ENCODE measurements around the gene SPINK4. TPM values are rescaled to one million over a fixed set of nuclear protein-coding genes. Genes with fewer than 3 reads are reported as not detected.
A peak's percentile ranks its signal among the peaks of the same experiment; 100 is the strongest.

The SPINK4 gene
- total RNA-seq, 1 experiment from 2014 or later, result not detected

DNA sequence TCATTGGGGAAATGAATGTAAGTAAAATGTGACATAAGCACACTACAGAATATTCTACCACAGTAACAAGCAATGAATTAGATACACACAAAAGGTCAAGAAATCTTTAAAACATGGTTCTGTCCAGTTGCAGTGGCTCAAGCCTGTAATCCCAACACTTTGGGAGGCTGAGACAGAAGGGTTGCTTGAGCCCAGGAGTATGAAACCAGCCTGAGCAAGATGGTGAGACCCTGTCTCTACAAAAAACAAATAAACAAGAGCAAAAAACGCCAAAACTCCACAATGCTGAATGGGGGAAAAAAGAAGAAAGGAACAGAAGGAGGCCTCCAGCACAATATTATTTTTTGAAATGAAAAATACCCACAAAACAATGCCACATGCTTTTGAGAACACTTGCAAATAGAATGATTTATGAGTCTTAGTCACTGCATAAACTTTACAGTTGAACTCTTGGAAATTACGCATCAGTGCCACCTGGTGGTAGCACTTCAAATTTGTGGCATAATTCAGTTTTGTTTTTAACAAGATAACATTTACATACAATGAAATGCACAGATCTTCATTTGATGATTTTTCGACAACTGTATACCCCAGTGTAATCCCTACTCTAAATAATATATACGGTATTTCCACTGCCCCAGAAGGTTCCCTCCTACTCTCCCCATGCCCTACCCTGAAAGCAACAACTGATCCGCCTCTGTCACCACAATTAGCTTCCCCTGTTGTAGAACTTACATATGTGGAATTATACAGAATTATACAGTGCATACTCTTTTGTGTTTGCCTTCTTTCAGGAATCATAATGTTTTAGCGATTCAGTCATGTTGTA lies 14.4 kb upstream of the SPINK4 start:
- H3K27me3 ChIP-seq (ENCODE audit: insufficient read depth, low read length), result no peaks in the 10 kb centered on the region
- ATAC-seq, result no peak
- peak overlapping the region; percentile 86 for H2AFZ ChIP-seq (ENCODE audit: low read depth, low read length, poor library complexity, severe bottlenecking)
- no peaks in the 10 kb centered on the region for H3K36me3 ChIP-seq (ENCODE audit: control insufficient read depth in 1 of 2, insufficient read depth in 2 of 2, low read length in 2 of 2)
- no peak overlapping the region for H3K9ac ChIP-seq (ENCODE audit: low read length)
- no peaks in the 10 kb centered on the region for H3K9me3 ChIP-seq (ENCODE audit: control insufficient read depth in 1 of 2, insufficient read depth in 1 of 2, low read depth in 1 of 2, low read length in 2 of 2)
- no peaks in the 10 kb centered on the region for H4K20me1 ChIP-seq (ENCODE audit: insufficient read depth)
- peaks cover 17 to 26% of the 10 kb centered on the region in 2 experiments for H3K4me1 ChIP-seq (ENCODE audit: control insufficient read depth in 1 of 2, insufficient read depth in 2 of 2, low read length in 2 of 2)
- intact Hi-C loops (cut with micrococcal nuclease), result loop anchor here (1.0 to 10.0 kb wide), 3 partner anchors 55 to 641 kb away; no protein-coding TSS in a partner anchor
- no TSS peak for BruUV-seq (replicated peaks)
- no peak overlapping the region for H3K27ac ChIP-seq (ENCODE audit: low read depth, low read length)
- peak; percentile 68 for DNase-seq (ENCODE audit: low read depth, low spot score)
- H3K79me2 ChIP-seq (ENCODE audit: insufficient read depth, low read length), result no peaks in the 10 kb centered on the region
- H3K4me2 ChIP-seq (ENCODE audit: low read length), result peak overlapping the region; percentile 9; the same call in 1 of the 2 replicates
- TF ChIP-seq YY1 (IDR thresholded peaks at IDR 0.05; ENCODE audit: extremely low read depth, insufficient replicate concordance, low read depth, low read length), result no peak
- TF ChIP-seq EZH2phosphoT487 (IDR thresholded peaks at IDR 0.05; ENCODE audit: borderline replicate concordance), result no peak
- TF ChIP-seq CTCF (IDR thresholded peaks at IDR 0.05 in 2 of 3, conservative IDR thresholded peaks at IDR 0.05 in 1 of 3; ENCODE audit: borderline replicate concordance in 1 of 3, insufficient read depth in 1 of 3, low read depth in 2 of 3, low read length in 2 of 3), result peak in 2 of 3 experiments; percentile 54 to 77; a peak in 4 of 6 replicates
- CTCF ChIA-PET, result interaction anchor here (0.8 to 2.0 kb wide), 11 partner anchors 9 to 644 kb away, joined by 3 to 6 read pairs (median 4); no protein-coding TSS in a partner anchor
- POLR2A ChIA-PET, result interaction anchor here (1.6 kb wide), 1 partner anchor 201 kb away, joined by 3 read pairs; the partner anchor contains the start of gene DNAJA1
- RAD21 ChIA-PET (ENCODE audit: low non-redundant PET in 1 of 2, low total read pairs in 2 of 2, uncharacterized antibody in 2 of 2, unreplicated experiment in 2 of 2), result interaction anchor here (1.2 to 1.4 kb wide), 3 partner anchors 33 to 143 kb away, joined by 3 to 4 read pairs (median 3); no protein-coding TSS in a partner anchor
- no peaks in the 10 kb centered on the region for H3K9me2 ChIP-seq (ENCODE audit: insufficient read depth)
- no peak overlapping the region for H3K4me3 ChIP-seq (replicated peaks in 1 of 2; ENCODE audit: low read depth in 1 of 2, low read length in 2 of 2)

Data from HCT116 (cell line).